RPMI7951 (cell line): ENCODE data around the gene IFITM5. TPM values are rescaled to one million over a fixed set of nuclear protein-coding genes. Genes with fewer than 3 reads are reported as not detected.
"Not testable (repeated sequence)": the region's sequence is repeated elsewhere in the genome, so short reads cannot be mapped to it uniquely, and the experiment has no call there.

Experiments
- DNase-seq: peaks from one replicate; pipeline ENCODE4 v3.0.0-alpha.2; 2012; ENCODE audit warnings: low read depth
- total RNA-seq: library from RNA; depleted of rRNA; stranded (reverse); fragments of >200 nt; shearing (Covaris generic); gene quantifications from 2 replicates; pipeline ENCODE4 v1.2.3, GENCODE V29; 2014

IFITM5 gene
- total RNA-seq, 1 experiment from 2014 or later = not detected

- no peak for DNase-seq
Measured at GRCh38 chr11:328012-328411, 28.7 kb upstream of the IFITM5 start.

DNA sequence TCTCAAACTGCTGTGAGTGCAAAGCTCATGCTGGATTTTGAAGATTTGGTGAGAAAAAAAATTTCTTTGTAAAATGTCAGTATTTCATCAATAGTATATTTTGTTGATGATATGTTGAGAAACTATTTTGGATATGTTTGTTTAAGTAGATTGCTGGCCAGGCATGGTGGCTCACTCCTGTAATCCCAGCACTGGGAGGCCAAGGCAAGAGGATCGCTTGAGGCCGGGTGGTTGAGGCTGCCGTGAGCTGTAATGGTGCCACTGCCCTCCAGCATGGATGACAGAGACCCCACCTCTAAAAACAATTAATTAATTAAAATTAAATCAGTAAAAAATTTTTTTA lies 28.2 kb upstream of the IFITM5 start:
- DNase-seq = no peak

DNA sequence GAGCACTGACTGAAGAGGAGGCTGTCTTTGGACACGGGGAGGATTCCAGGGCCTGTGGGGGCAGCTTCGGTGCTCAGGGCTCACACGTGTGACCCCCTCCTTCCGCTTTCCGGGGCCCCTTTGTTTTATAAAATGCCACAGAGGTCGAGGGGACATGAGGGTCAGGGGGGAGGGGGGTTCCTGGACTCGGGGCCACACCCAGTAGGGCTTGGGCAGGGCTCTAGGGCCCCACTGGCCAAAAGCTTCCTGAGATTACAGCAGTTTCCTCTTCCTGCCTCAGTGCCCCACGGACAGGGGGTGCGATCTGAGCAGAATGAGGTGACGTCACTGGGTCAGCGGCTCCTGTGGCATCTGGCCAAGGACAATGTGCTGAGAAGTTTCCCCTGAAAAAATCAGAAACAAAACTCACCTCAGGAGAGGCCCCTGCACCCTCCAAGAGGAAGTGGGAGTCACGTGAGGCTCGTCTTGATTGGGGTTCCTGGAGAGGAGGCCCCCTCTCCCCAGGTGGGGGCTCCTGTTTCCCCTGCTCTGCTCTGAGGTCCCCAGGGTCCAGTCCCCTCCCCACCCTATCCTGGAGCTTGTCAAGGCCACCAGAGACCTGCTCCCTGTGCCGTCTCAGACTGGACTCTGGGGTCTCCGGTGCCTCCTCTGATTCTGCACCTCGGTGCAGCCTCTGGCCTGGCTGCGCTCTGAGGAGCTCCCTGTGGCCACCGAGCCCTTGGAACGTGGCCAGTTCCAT lies 27.7 kb upstream of the IFITM5 start:
- DNase-seq = no peak

- no peak for DNase-seq
Measured at GRCh38 chr11:326592-326841, 27.2 kb upstream of the IFITM5 start.

DNA sequence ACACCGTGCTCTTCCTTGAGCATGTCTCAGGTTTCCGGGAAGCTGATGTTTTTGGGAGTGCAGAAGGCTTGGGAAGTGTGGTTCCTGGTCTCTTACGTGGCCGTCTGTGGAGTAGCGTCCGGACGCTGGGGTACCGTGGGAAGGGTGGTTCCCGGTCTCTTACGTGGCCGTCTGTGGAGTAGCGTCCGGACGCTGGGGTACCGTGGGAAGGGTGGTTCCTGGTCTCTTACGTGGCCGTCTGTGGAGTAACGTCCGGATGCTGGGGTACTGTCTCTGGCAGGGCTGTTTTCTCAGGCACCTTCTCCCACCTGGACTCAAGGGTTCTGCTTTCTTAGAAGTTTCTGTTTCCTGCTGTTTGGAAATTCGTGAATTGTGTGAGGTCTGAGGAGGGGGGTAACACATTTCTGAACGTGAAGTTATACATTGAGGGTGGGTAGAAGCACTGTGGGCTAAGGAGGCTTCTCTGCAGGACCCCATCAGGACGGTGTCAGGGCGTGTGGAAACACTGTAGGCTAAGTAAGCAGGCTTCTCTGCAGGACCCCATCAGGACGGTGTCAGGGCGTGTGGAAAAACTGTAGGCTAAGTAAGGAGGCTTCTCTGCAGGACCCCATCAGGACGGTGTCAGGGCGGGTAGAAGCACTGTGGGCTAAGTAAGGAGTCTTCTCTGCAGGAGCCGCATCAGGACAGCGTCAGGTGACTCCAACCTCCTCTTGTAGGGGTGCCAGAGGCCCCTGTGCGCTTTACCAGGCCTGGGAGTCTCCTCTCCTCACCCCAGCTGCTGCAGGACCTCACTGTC lies 26.7 kb upstream of the IFITM5 start:
- DNase-seq = no peak

DNA sequence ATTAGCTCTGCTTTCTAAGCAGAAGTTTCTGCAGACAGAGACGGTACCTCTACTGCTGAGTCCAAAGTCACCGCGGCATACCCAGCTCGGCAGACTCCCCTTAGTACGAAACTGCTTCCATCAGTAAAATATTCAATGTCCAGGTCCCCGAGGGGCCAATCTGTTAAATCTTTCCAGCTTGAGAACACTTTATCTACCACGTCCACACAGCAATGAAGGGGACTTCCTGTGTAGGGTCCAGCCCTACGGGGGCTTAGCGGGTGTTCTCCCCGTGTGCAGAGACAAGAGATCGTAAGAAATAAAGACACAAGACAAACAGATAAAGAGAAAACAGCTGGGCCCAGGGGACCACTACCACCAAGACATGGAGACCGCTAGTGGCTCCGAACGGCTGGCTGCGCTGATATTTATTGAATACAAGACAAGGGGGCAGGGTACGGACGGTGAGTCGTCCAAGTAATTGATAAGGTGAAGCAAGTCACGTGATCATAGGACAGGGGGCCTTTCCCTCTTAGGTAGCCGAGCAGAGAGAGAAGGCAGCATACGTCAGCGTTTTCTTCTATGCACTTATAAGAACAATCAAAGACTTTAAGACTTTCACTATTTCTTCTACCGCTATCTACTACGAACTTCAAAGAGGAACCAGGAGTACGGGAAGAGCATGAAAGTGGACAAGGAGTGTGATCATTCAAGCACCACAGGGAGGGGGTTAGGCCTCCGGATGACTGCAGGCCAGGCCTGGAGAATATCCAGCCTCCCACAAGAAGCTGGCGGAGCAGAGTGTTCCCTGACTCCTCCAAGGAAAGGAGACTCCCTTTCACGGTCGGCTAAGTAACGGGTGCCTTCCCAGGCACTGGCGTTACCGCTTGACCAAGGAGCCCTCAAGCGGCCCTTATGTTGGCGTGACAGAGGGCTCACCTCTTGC lies 25.5 kb upstream of the IFITM5 start:
- DNase-seq = not testable (repeated sequence)

- no peak for DNase-seq
Measured at GRCh38 chr11:324156-324555, 24.8 kb upstream of the IFITM5 start.

DNA sequence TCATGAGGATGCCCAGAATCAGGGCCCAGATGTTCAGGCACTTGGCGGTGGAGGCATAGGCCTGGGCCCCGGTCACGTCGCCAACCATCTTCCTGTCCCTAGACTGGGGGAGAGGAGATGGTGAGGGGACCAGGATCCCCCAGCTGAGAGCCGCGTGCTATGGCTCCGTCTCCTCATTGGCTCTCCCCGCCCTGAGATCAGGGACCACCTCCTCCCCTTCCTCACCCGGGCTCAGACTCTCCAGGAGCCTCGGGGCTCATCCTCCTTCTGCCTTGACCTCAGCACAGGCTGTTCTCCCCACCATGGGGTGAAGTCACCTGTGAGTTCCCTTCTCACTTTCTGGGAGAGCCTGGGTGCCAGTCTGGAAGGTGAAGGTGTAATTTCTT lies 20.6 kb upstream of the IFITM5 start:
- not testable (repeated sequence) for DNase-seq

- not testable (repeated sequence) for DNase-seq
Measured at GRCh38 chr11:319121-319887, 20.0 kb upstream of the IFITM5 start.

GRCh38 chr11:318405-319120 lies 19.2 kb upstream of the IFITM5 start:
- DNase-seq = not testable (repeated sequence)

GRCh38 chr11:317668-318404 lies 18.5 kb upstream of the IFITM5 start:
- DNase-seq = not testable (repeated sequence)

- DNase-seq = no peak
Measured at GRCh38 chr11:316891-317301, 17.6 kb upstream of the IFITM5 start.

DNA sequence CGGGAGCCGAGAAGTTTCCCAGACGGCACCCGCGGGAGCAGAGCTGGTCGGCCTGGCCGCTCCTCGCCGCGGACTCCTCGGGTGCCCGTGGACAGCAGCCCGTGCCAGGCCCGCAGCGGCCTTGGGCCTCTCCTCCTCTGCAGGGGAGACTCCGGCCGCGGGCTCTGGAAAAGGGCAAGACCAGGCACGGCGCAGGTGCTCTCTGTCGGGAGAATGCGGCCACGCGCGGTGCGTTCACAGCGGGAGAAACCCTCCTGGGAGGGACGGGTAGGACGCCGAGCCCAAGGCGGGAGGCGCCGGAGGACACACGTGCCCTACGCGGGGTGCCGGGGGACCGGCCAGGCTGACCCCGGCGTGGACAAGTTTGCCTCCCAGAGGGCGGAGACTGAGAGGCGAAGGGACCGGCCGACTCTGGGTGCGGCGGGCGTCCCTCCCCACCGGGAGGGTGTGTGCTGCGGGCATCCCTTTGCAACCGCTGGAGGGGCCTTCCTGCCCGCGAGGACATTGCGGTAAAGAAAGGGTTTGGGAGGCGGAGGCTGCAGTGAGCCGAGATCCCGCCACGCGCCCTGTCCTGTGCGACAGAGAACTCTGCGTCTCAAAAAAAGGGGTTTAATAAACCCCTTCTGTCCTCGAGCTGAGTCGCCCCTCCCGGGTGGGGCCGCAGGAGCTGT lies 16.8 kb upstream of the IFITM5 start:
- DNase-seq = no peak

GRCh38 chr11:315516-315994 lies 16.2 kb upstream of the IFITM5 start:
- no peak for DNase-seq

GRCh38 chr11:315051-315481 lies 15.7 kb upstream of the IFITM5 start:
- no peak for DNase-seq

DNA sequence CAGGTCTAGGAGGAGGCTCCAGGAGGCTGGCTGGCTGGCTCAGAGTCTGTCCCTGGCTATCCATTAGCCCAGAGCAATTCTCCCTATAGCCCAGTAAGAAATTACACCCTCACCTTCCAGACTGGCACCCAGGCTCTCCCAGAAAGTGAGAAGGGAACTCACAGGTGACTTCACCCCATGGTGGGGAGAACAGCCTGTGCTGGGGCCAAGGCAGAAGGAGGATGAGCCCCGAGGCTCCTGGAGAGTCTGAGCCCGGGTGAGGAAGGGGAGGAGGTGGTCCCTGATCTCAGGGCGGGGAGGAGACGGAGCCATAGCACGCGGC lies 15.2 kb upstream of the IFITM5 start:
- not testable (repeated sequence) for DNase-seq

- DNase-seq = peak; percentile 58
Measured at GRCh38 chr11:313787-314553, 14.6 kb upstream of the IFITM5 start, which contains the start of gene IFITM1. Gene IFITM1 (plus strand): TSS chr11:314040. CDS start chr11:314171, 131 bp downstream.

DNA sequence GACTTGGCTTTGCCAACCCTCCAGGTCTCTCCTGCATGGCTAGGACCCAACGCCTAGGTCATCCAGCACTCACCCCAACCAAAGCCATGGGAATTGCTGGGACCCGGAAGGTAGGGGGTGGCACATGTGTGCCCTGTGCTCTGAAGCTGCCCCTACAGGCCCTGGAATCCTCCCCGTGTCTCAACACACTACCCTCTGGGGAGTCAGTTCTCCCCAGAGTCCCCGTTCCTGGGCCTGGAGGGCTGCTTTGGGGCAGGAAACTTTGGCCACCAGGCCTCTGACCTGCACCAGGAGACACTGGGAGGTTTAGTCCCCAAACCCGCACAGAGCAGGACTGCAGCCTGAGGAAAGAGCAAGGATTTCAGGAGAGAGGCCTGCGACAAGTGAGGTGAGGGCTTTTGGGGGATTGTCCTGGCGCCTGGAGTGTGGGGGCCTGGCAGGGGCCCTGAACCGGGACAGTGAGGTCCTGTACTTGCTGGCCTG lies 14.0 kb upstream of the IFITM5 start:
- no peak for DNase-seq
